GM12873 (cell line): ENCODE measurements around the gene ZNHIT3.

Experiments
- TF ChIP-seq, protein P1 (sequence below): IDR thresholded peaks from 2 replicates; pipeline ENCODE4 v1.5.1; 2012; ENCODE audit warnings: low read depth, mild to moderate bottlenecking, moderate library complexity, low read length, control low read depth; ENCODE audit not compliant: insufficient read depth; ENCODE audit errors: missing control alignments

Gene ZNHIT3

DNA sequence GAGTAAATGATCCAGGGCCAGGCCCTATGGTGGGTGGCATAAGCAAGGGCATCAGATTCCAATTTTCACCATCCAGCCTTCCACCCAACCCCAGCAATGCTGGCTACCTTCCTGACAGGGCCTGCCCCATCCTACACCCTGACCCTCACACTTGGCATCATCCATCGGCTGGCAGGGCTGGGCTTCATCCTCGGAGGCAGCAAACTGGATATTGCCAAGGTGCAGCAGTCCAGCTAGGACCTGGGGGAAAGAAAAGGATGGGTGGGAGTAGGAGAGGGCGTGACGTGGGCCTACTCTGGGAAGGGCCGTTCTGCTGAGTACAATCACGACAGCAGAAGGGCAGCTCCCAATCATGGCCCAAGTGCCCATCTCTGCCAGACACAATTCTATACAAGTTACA is 24.7 kb downstream of the ZNHIT3 start:
- TF ChIP-seq, protein P1, sequence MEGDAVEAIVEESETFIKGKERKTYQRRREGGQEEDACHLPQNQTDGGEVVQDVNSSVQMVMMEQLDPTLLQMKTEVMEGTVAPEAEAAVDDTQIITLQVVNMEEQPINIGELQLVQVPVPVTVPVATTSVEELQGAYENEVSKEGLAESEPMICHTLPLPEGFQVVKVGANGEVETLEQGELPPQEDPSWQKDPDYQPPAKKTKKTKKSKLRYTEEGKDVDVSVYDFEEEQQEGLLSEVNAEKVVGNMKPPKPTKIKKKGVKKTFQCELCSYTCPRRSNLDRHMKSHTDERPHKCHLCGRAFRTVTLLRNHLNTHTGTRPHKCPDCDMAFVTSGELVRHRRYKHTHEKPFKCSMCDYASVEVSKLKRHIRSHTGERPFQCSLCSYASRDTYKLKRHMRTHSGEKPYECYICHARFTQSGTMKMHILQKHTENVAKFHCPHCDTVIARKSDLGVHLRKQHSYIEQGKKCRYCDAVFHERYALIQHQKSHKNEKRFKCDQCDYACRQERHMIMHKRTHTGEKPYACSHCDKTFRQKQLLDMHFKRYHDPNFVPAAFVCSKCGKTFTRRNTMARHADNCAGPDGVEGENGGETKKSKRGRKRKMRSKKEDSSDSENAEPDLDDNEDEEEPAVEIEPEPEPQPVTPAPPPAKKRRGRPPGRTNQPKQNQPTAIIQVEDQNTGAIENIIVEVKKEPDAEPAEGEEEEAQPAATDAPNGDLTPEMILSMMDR = no peak

- TF ChIP-seq, protein P1 = no peak
Measured at GRCh38 chr17:36512641-36513040, 26.2 kb downstream of the ZNHIT3 start.

- TF ChIP-seq, protein P1 = no peak
Measured at GRCh38 chr17:36514856-36515255, 28.4 kb downstream of the ZNHIT3 start.

- TF ChIP-seq, protein P1 = no peak
Measured at GRCh38 chr17:36515837-36516236, 29.4 kb downstream of the ZNHIT3 start.

GRCh38 chr17:36523113-36523512 is 36.6 kb downstream of the ZNHIT3 start:
- TF ChIP-seq, protein P1 = no peak

GRCh38 chr17:36524428-36524876 is 38.0 kb downstream of the ZNHIT3 start:
- TF ChIP-seq, protein P1 = no peak

DNA sequence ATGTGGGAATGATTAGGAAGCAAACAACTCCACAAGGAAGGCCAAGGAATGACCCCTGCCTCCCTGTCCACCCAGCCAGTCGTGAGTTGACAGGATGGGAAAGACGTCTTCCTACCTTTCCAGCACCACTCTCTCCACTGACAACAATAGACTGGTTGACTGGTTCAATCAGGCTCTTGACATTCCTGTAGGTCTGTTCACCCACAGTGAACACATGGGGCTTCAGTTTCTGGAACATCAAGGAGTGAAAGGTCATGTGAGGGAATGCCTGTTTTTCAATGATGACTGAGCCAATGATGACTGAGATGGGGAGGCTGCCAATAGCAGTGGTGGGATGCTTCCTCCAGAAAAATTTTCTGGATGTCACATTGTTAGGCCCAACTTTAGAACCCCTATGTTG is 38.6 kb downstream of the ZNHIT3 start:
- TF ChIP-seq, protein P1 = no peak
